Measurements from ENCODE around the gene IL12RB1.

IL12RB1 gene

GRCh38 chr19:18016209-18016910, 70.4 kb downstream of the IL12RB1 start:
- Histone ChIP-seq H3K4me3 (ENCODE audit: low read depth in 1 of 2, low read length in 2 of 2) (no peak overlapping the region), H3K36me3 (ENCODE audit: control insufficient read depth in 1 of 2, insufficient read depth in 2 of 2, low read length in 2 of 2) (peaks cover 14 to 22% of the 10 kb centered on the region in 2 donors), H3K9me3 (ENCODE audit: control insufficient read depth in 1 of 2, low read length in 2 of 2) (no peaks in the 10 kb centered on the region), H3K4me1 (ENCODE audit: control insufficient read depth in 1 of 2, insufficient read depth in 2 of 2, low read length in 2 of 2) (peaks cover 7 to 10% of the 10 kb centered on the region in 2 donors), H3K27me3 (ENCODE audit: low read depth, low read length) (no peaks in the 10 kb centered on the region), H3K27ac (ENCODE audit: low read length) (no peak overlapping the region)

GRCh38 chr19:18014197-18014596, 72.5 kb downstream of the IL12RB1 start:
- Histone ChIP-seq H3K4me3 (ENCODE audit: low read depth in 1 of 2, low read length in 2 of 2) (no peak overlapping the region), H3K36me3 (ENCODE audit: control insufficient read depth in 1 of 2, insufficient read depth in 2 of 2, low read length in 2 of 2) (peaks cover 24 to 41% of the 10 kb centered on the region in 2 donors)

GRCh38 chr19:18013210-18014111, 73.3 kb downstream of the IL12RB1 start:
- no peak overlapping the region for H3K4me3 ChIP-seq (ENCODE audit: low read depth in 1 of 2, low read length in 2 of 2)
- no peaks in the 10 kb centered on the region for H3K27me3 ChIP-seq (ENCODE audit: low read depth, low read length)
- no peak overlapping the region for H3K27ac ChIP-seq (ENCODE audit: low read length)
- no peaks in the 10 kb centered on the region for H3K9me3 ChIP-seq (ENCODE audit: control insufficient read depth in 1 of 2, low read length in 2 of 2)
- peaks cover 0 to 8% of the 10 kb centered on the region in 2 donors for H3K4me1 ChIP-seq (ENCODE audit: control insufficient read depth in 1 of 2, insufficient read depth in 2 of 2, low read length in 2 of 2)
- peaks cover 24 to 41% of the 10 kb centered on the region in 2 donors for H3K36me3 ChIP-seq (ENCODE audit: control insufficient read depth in 1 of 2, insufficient read depth in 2 of 2, low read length in 2 of 2)

More at GRCh38 chr19:18014197-18014596, 72.5 kb downstream of the IL12RB1 start:
- no peak overlapping the region for H3K27ac ChIP-seq (ENCODE audit: low read length)
- peaks cover 0 to 6% of the 10 kb centered on the region in 2 donors for H3K4me1 ChIP-seq (ENCODE audit: control insufficient read depth in 1 of 2, insufficient read depth in 2 of 2, low read length in 2 of 2)
- no peaks in the 10 kb centered on the region for H3K9me3 ChIP-seq (ENCODE audit: control insufficient read depth in 1 of 2, low read length in 2 of 2)
- H3K27me3 ChIP-seq (ENCODE audit: low read depth, low read length) = no peaks in the 10 kb centered on the region

GRCh38 chr19:18010149-18010548, 76.6 kb downstream of the IL12RB1 start:
- Histone ChIP-seq H3K4me1 (ENCODE audit: control insufficient read depth in 1 of 2, insufficient read depth in 2 of 2, low read length in 2 of 2) (peaks cover 0 to 20% of the 10 kb centered on the region in 2 donors), H3K27me3 (ENCODE audit: low read depth, low read length) (no peaks in the 10 kb centered on the region), H3K36me3 (ENCODE audit: control insufficient read depth in 1 of 2, insufficient read depth in 2 of 2, low read length in 2 of 2) (peaks cover 24 to 41% of the 10 kb centered on the region in 2 donors), H3K4me3 (ENCODE audit: low read depth in 1 of 2, low read length in 2 of 2) (peak overlapping the region in 1 of 2 donors; percentile 30), H3K9me3 (ENCODE audit: control insufficient read depth in 1 of 2, low read length in 2 of 2) (no peaks in the 10 kb centered on the region), H3K27ac (ENCODE audit: low read length) (no peak overlapping the region)

- Histone ChIP-seq H3K4me3 (ENCODE audit: low read depth in 1 of 2, low read length in 2 of 2) (peak overlapping the region in 1 of 2 donors; percentile 76), H3K27ac (ENCODE audit: low read length) (no peak overlapping the region), H3K27me3 (ENCODE audit: low read depth, low read length) (no peaks in the 10 kb centered on the region), H3K36me3 (ENCODE audit: control insufficient read depth in 1 of 2, insufficient read depth in 2 of 2, low read length in 2 of 2) (peaks cover 24 to 41% of the 10 kb centered on the region in 2 donors), H3K4me1 (ENCODE audit: control insufficient read depth in 1 of 2, insufficient read depth in 2 of 2, low read length in 2 of 2) (peaks cover 0 to 20% of the 10 kb centered on the region in 2 donors), H3K9me3 (ENCODE audit: control insufficient read depth in 1 of 2, low read length in 2 of 2) (no peaks in the 10 kb centered on the region)
These were observed 77.2 kb downstream of the IL12RB1 start for GRCh38 chr19:18009412-18010066.

All from muscle layer of duodenum (tissue), 2 donors.